ENCODE results near the gene NAPEPLD. TPM values are rescaled to one million over a fixed set of nuclear protein-coding genes. Genes with fewer than 3 reads are reported as not detected.

Gene NAPEPLD
- total RNA-seq: 2.9 and 12.0 TPM in 2 replicates

GRCh38 chr7:103148994-103149807, at the start of gene NAPEPLD:
Gene NAPEPLD, minus strand, starts transcription at chr7:103149099. Its CDS starts 20,323 bp downstream, at chr7:103128776.

GRCh38 chr7:103074519-103075336, 74.2 kb downstream of the NAPEPLD start, which contains the start of the genes ARMC10 and FBXL13:
Gene ARMC10, plus strand, starts transcription at chr7:103075140. Its CDS starts 133 bp downstream, at chr7:103075273.
Gene FBXL13, minus strand, starts transcription at chr7:103074796.

Other genes with a start within 250 kb of the NAPEPLD start
- 106 and 124 TPM in 2 replicates for gene LRRC17, start 236.1 kb downstream of the NAPEPLD start, total RNA-seq
- gene FBXL13, start 74.3 kb downstream of the NAPEPLD start, total RNA-seq: 3.2 and 4.4 TPM in 2 replicates
- 48.3 and 49.7 TPM in 2 replicates for gene ARMC10, start 74.0 kb downstream of the NAPEPLD start, total RNA-seq
- gene PMPCB, start 148.3 kb upstream of the NAPEPLD start, total RNA-seq: 84.8 and 91.0 TPM in 2 replicates
- 26.1 and 31.5 TPM in 2 replicates for gene DNAJC2, start 195.7 kb upstream of the NAPEPLD start, total RNA-seq
- 242 and 470 TPM in 2 replicates for gene PSMC2, start 198.5 kb upstream of the NAPEPLD start, total RNA-seq

Measured in epithelial cell of umbilical artery (primary cell).